Keratinocyte (primary cell): Measurements from ENCODE around the gene PHLPP2. TPM values are rescaled to one million over a fixed set of nuclear protein-coding genes. Genes with fewer than 3 reads are reported as not detected.

ENCODE experiments used
- DNase-seq: peaks from one replicate; pipeline ENCODE4 v3.0.0-alpha.2; 2011; ENCODE audit warnings: low read depth, missing footprints, low spot score
- FAIRE-seq: peaks from 2 replicates; lab custom pipeline; 2011; peaks lifted over from hg19 to GRCh38; lab: Jason Lieb, UNC
- H2AFZ ChIP-seq: 2 replicates; pipeline ENCODE4 v1.6.0; 2012; ENCODE audit warnings: low read length, control low read depth, inconsistent platforms; ENCODE audit not compliant: control insufficient read depth
- H3K27ac ChIP-seq: 2 replicates; pipeline ENCODE4 v1.5.1; 2011; ENCODE audit warnings: low read length; ENCODE audit not compliant: control insufficient read depth, insufficient read depth
- H3K27me3 ChIP-seq: 3 replicates; pipeline ENCODE4 v1.6.0; 2011; ENCODE audit warnings: low read length; ENCODE audit not compliant: control insufficient read depth, insufficient read depth; ENCODE audit errors: extremely low read depth
- H3K36me3 ChIP-seq, 2 experiments: 2 replicates in 1 of 2; 3 replicates in 1 of 2; pipeline ENCODE4 v1.5.1; 2011; ENCODE audit warnings: low read length in 2 of 2, mild to moderate bottlenecking in 1 of 2; ENCODE audit not compliant: control insufficient read depth in 2 of 2, insufficient read depth in 2 of 2; ENCODE audit errors: extremely low read depth in 1 of 2
- H3K4me1 ChIP-seq: 3 replicates; pipeline ENCODE4 v1.5.1; 2011; ENCODE audit warnings: low read length; ENCODE audit not compliant: control insufficient read depth, insufficient read depth; ENCODE audit errors: extremely low read depth
- H3K4me2 ChIP-seq: 3 replicates; pipeline ENCODE4 v1.6.0; 2011; ENCODE audit warnings: low read depth, low read length; ENCODE audit not compliant: control insufficient read depth, insufficient read depth; ENCODE audit errors: extremely low read depth
- H3K4me3 ChIP-seq, 3 experiments: fragments of 200-600 bp in 1 of 3; sonication (generic) in 1 of 3; 2 replicates in 2 of 3; 3 replicates in 1 of 3; pipeline ENCODE4 v1.5.1; 2011 to 2016; ENCODE audit warnings: low read length in 3 of 3, mild to moderate bottlenecking in 3 of 3, control low read depth in 2 of 3, inconsistent platforms in 1 of 3, low read depth in 1 of 3, mixed read lengths in 1 of 3, mixed run types in 1 of 3, moderate library complexity in 1 of 3; ENCODE audit not compliant: control insufficient read depth in 2 of 3, insufficient read depth in 2 of 3; ENCODE audit errors: extremely low read depth in 1 of 3
- H3K79me2 ChIP-seq: 2 replicates; pipeline ENCODE4 v1.6.0; 2012; ENCODE audit warnings: low read length; ENCODE audit not compliant: control insufficient read depth, insufficient read depth
- H3K9ac ChIP-seq: 3 replicates; pipeline ENCODE4 v1.6.0; 2011; ENCODE audit warnings: low read length; ENCODE audit not compliant: control insufficient read depth, insufficient read depth; ENCODE audit errors: extremely low read depth
- H3K9me1 ChIP-seq: 3 replicates; pipeline ENCODE4 v1.6.0; 2011; ENCODE audit warnings: low read length; ENCODE audit not compliant: control insufficient read depth, insufficient read depth; ENCODE audit errors: extremely low read depth
- H3K9me3 ChIP-seq: 2 replicates; pipeline ENCODE4 v1.5.1; 2012; ENCODE audit warnings: low read depth, low read length; ENCODE audit not compliant: control insufficient read depth
- H4K20me1 ChIP-seq: 3 replicates; pipeline ENCODE4 v1.6.0; 2011; ENCODE audit warnings: low read length; ENCODE audit not compliant: control insufficient read depth, insufficient read depth; ENCODE audit errors: extremely low read depth
- EZH2 ChIP-seq: IDR thresholded peaks from one replicate; pipeline ENCODE4 v1.6.1; 2012; ENCODE audit warnings: inconsistent platforms, mild to moderate bottlenecking, low read length, moderate library complexity
- dilution Hi-C: fragments of 300-500 bp; cut with MboI; formaldehyde crosslinking; loops from one replicate; pipeline ENCODE4 v1.7.0; 2020; ENCODE audit warnings: low sequenced_read_pairs; ENCODE audit not compliant: extremely low pct_ligation_motif_present
- polyA plus RNA-seq, 5 experiments: library from polyadenylated mRNA; depleted of rRNA in 3 of 5; stranded (reverse) in 3 of 5; stranded (forward) in 1 of 5; unstranded in 1 of 5; fragments of >200 nt; gene quantifications; 1 replicate in 1 of 5; 2 replicates in 3 of 5; 3 replicates in 1 of 5; pipeline versions ENCODE4 v1.2.1 to v1.2.3, GENCODE V29; 2011 to 2012; ENCODE audit warnings: missing spikeins in 2 of 5, low read depth in 1 of 5, low replicate concordance in 1 of 5
- TF ChIP-seq, protein P1 (sequence below), 3 experiments: IDR thresholded peaks in 1 of 3; conservative IDR thresholded peaks in 1 of 3; optimal IDR thresholded peaks in 1 of 3; 2 replicates in 2 of 3; 3 replicates in 1 of 3; pipeline versions ENCODE3 to v1.5.1; 2011; ENCODE audit warnings: low read length in 3 of 3, mild to moderate bottlenecking in 3 of 3, moderate library complexity in 2 of 3, control low read depth in 1 of 3, inconsistent platforms in 1 of 3; ENCODE audit not compliant: insufficient read depth in 2 of 3; ENCODE audit errors: extremely low read depth in 1 of 3

PHLPP2 gene
- polyA plus RNA-seq, 1 donor (not counting 4 experiments of a cell fraction or from before 2014, with no cell fraction given), result 6.5 TPM

DNA sequence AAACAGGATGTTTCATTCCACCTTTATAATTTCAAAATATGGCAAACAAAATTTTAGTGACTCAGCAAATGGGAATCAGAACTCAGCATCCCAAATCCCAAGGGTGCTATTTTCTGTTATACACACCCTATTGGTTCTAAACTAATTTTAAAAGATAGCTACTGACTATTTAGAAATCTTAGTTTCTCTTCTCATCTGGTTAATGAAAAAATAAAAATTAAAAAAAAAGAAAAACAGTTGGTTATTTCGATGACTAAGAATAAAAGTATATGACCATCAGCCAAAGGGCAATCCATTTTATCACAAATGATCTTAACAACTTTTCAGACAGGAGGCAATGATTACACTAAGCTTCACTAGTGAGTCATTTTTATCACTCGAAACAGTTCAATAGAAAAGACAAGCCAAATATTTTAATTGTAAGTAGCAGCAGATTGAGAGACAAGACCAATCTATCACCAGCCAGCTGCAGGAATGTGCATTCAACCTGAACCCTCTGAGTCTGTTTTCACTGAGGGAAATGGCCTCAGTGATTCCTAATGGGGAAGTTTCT is 15.2 kb downstream of the PHLPP2 start:
- no peak for DNase-seq
- H3K4me3 ChIP-seq, result peak overlapping the region in 1 of 3 experiments; percentile 8

DNA sequence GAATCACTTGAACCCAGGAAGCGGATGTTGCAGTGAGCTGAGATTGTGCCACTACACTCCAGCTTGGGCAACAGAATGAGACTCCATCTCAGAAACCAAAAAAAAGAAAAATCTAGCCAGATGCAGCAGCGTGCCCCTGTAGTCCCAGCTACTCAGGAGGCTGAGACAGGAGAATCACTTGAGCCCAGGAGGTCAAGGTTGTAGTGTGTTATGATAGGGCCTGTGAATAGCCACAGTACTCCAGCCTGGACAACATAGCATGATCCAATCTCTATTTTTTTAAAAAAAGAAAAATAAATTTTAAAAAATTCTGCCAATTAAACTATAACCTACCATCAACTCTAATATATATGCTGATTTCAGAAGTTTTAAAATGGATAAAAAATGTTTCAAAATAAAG is 15.8 kb downstream of the PHLPP2 start:
- no peak for DNase-seq
- FAIRE-seq, result no peak
- Histone ChIP-seq H3K27me3 (no peaks in the 10 kb centered on the region), H3K36me3 (no peaks in the 10 kb centered on the region), H3K9me1 (no peaks in the 10 kb centered on the region), H3K9me3 (no peaks in the 10 kb centered on the region), H3K9ac (no peak overlapping the region), H2AFZ (no peak overlapping the region), H3K27ac (no peak overlapping the region), H3K79me2 (peaks cover 21% of the 10 kb centered on the region), H3K4me1 (peaks cover 26% of the 10 kb centered on the region), H3K4me3 (no peak overlapping the region), H4K20me1 (no peaks in the 10 kb centered on the region), H3K4me2 (no peak overlapping the region)
- TF ChIP-seq EZH2, result no peak
- TF ChIP-seq, protein P1, sequence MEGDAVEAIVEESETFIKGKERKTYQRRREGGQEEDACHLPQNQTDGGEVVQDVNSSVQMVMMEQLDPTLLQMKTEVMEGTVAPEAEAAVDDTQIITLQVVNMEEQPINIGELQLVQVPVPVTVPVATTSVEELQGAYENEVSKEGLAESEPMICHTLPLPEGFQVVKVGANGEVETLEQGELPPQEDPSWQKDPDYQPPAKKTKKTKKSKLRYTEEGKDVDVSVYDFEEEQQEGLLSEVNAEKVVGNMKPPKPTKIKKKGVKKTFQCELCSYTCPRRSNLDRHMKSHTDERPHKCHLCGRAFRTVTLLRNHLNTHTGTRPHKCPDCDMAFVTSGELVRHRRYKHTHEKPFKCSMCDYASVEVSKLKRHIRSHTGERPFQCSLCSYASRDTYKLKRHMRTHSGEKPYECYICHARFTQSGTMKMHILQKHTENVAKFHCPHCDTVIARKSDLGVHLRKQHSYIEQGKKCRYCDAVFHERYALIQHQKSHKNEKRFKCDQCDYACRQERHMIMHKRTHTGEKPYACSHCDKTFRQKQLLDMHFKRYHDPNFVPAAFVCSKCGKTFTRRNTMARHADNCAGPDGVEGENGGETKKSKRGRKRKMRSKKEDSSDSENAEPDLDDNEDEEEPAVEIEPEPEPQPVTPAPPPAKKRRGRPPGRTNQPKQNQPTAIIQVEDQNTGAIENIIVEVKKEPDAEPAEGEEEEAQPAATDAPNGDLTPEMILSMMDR (optimal IDR thresholded peaks at IDR 0.05 in 1 of 3, IDR thresholded peaks at IDR 0.05 in 1 of 3, conservative IDR thresholded peaks at IDR 0.05 in 1 of 3; ENCODE audit: extremely low read depth in 1 of 3, insufficient read depth in 2 of 3, low read length in 3 of 3), result no peak
- dilution Hi-C loops, result no loop called here

More for the DNA sequence above, 15.2 kb downstream of the PHLPP2 start:
- H4K20me1 ChIP-seq, result no peaks in the 10 kb centered on the region
- H2AFZ ChIP-seq, result no peak overlapping the region
- dilution Hi-C loops, result no loop called here
- no peaks in the 10 kb centered on the region for H3K9me3 ChIP-seq
- peak overlapping the region; percentile 68 for H3K4me2 ChIP-seq
- H3K4me1 ChIP-seq, result peaks cover 26% of the 10 kb centered on the region
- FAIRE-seq, result peak; percentile 9
- peaks cover 0 to 1% of the 10 kb centered on the region in 2 experiments for H3K36me3 ChIP-seq
- H3K79me2 ChIP-seq, result peaks cover 21% of the 10 kb centered on the region
- H3K27ac ChIP-seq, result no peak overlapping the region
- H3K27me3 ChIP-seq, result no peaks in the 10 kb centered on the region
- no peaks in the 10 kb centered on the region for H3K9me1 ChIP-seq
- no peak for TF ChIP-seq EZH2
- TF ChIP-seq, protein P1 (optimal IDR thresholded peaks at IDR 0.05 in 1 of 3, IDR thresholded peaks at IDR 0.05 in 1 of 3, conservative IDR thresholded peaks at IDR 0.05 in 1 of 3; ENCODE audit: extremely low read depth in 1 of 3, insufficient read depth in 2 of 3, low read length in 3 of 3), result no peak
- H3K9ac ChIP-seq, result no peak overlapping the region
